GM12878 (cell line): ENCODE results near the gene GIPC3. TPM values are rescaled to one million over a fixed set of nuclear protein-coding genes. Genes with fewer than 3 reads are reported as not detected.

Experiments
- ATAC-seq: fragments of 200-7000 bp; cut with Tn5 transposase; 3 replicates; pipeline ENCODE4 v1.9.1; 2020; ENCODE audit warnings: mild to moderate bottlenecking, moderate library complexity
- BruUV-seq: library from RNA; stranded (reverse); fragments of 400-500 nt; replicated peaks from 2 replicates; lab custom pipeline; 2021; lab: Mats Ljungman, UMichigan
- CTCF ChIA-PET: fragments of 300-600 bp; sonication (Branson Sonifier 250); formaldehyde crosslinking; extraction: SDS; loops from one replicate; lab custom pipeline; 2021; ENCODE audit warnings: inconsistent platforms; lab: Yijun Ruan, JAX
- POLR2A ChIA-PET: fragments of 350-600 bp; formaldehyde crosslinking; extraction: SDS; loops from one replicate; lab custom pipeline; 2021; ENCODE audit warnings: inconsistent platforms; lab: Charles Lee
- RAD21 ChIA-PET: fragments of 300-600 bp; sonication (Branson Sonifier 250); formaldehyde crosslinking; loops from one replicate; lab custom pipeline; 2023; ENCODE audit warnings: antibody characterized with exemption; ENCODE audit not compliant: unreplicated experiment; lab: Charles Lee
- SMC1A ChIA-PET: fragments of 300-600 bp; sonication (Branson Sonifier 250); formaldehyde crosslinking; loops from one replicate; lab custom pipeline; 2023; ENCODE audit not compliant: unreplicated experiment, uncharacterized antibody; lab: Charles Lee
- DNase-seq: peaks from one replicate; pipeline ENCODE4 v3.0.0-alpha.2; 2011; ENCODE audit warnings: low read depth, low spot score
- FAIRE-seq: peaks from 3 replicates; lab custom pipeline; 2011; peaks lifted over from hg19 to GRCh38; lab: Jason Lieb, UNC
- H2AFZ ChIP-seq: 2 replicates; pipeline ENCODE4 v1.6.0; 2011; ENCODE audit warnings: low read depth, low read length, control low read depth; ENCODE audit not compliant: control insufficient read depth
- H3K27ac ChIP-seq: 2 replicates; pipeline ENCODE4 v1.5.1; 2011; ENCODE audit warnings: control low read depth; ENCODE audit not compliant: control insufficient read depth, insufficient read depth
- H3K27me3 ChIP-seq, 2 experiments: replicated peaks in 1 of 2; 2 replicates each; pipeline versions ENCODE4 v1.6.0 to v1.6.1; 2011; ENCODE audit warnings: low read length in 1 of 2; ENCODE audit not compliant: control insufficient read depth in 2 of 2, insufficient read depth in 2 of 2
- H3K36me3 ChIP-seq, 2 experiments: 2 replicates each; pipeline ENCODE4 v1.5.1; 2011; ENCODE audit warnings: low read length in 1 of 2; ENCODE audit not compliant: control insufficient read depth in 2 of 2, insufficient read depth in 2 of 2
- H3K4me1 ChIP-seq: 2 replicates; pipeline ENCODE4 v1.6.1; 2011; ENCODE audit warnings: mild to moderate bottlenecking, low read length, moderate library complexity, mixed read lengths; ENCODE audit not compliant: control insufficient read depth, insufficient read depth
- H3K4me2 ChIP-seq: 2 replicates; pipeline ENCODE4 v1.6.0; 2011; ENCODE audit warnings: control low read depth; ENCODE audit not compliant: control insufficient read depth, insufficient read depth
- H3K4me3 ChIP-seq: fragments of 200-600 bp; sonication (generic); 2 replicates; pipeline ENCODE4 v1.5.1; 2016
- H3K79me2 ChIP-seq: 2 replicates; pipeline ENCODE4 v1.6.0; 2011; ENCODE audit warnings: low read length; ENCODE audit not compliant: control insufficient read depth, insufficient read depth
- H3K9ac ChIP-seq: 2 replicates; pipeline ENCODE4 v1.8.0; 2011; ENCODE audit warnings: low read length, control low read depth, mixed read lengths; ENCODE audit not compliant: control insufficient read depth, insufficient read depth
- H3K9me3 ChIP-seq: replicated peaks from 3 replicates; pipeline ENCODE4 v1.5.1; 2011; ENCODE audit warnings: mild to moderate bottlenecking, low read length; ENCODE audit not compliant: control insufficient read depth, insufficient read depth
- H4K20me1 ChIP-seq: 2 replicates; pipeline ENCODE4 v1.6.0; 2011; ENCODE audit not compliant: control insufficient read depth, insufficient read depth
- BHLHE40 ChIP-seq, 2 experiments: fragments of 450-650 bp in 1 of 2; IDR thresholded peaks; 2 replicates each; pipeline ENCODE4 v1.6.1; 2011 to 2017; ENCODE audit warnings: low read depth in 2 of 2, borderline replicate concordance in 1 of 2, improper control_type of control experiment in 1 of 2, low read length in 1 of 2, mild to moderate bottlenecking in 1 of 2
- CTCF ChIP-seq, 3 experiments: IDR thresholded peaks in 2 of 3; conservative IDR thresholded peaks in 1 of 3; 2 replicates each; pipeline ENCODE4 v1.5.1; 2011; ENCODE audit warnings: low read depth in 3 of 3, low read length in 3 of 3, mild to moderate bottlenecking in 3 of 3, control low read depth in 2 of 3, moderate library complexity in 2 of 3, inconsistent platforms in 1 of 3, mixed read lengths in 1 of 3; ENCODE audit not compliant: control insufficient read depth in 2 of 3, insufficient read depth in 1 of 3; ENCODE audit errors: extremely low read depth in 1 of 3
- KLF5 ChIP-seq: fragments of 450-650 bp; IDR thresholded peaks from 2 replicates; pipeline ENCODE4 v1.6.1; 2014; ENCODE audit warnings: mild to moderate bottlenecking; ENCODE audit not compliant: partially characterized antibody
- RAD21 ChIP-seq: IDR thresholded peaks from 2 replicates; pipeline ENCODE4 v1.6.1; 2011; ENCODE audit warnings: mild to moderate bottlenecking, low read depth, low read length, moderate library complexity; ENCODE audit not compliant: insufficient read depth
- RFX5 ChIP-seq: IDR thresholded peaks from 2 replicates; pipeline ENCODE4 v1.6.1; 2011; ENCODE audit warnings: low read depth, low read length, improper control_type of control experiment
- WGBS: methylation state at CpG from one replicate; pipeline ENCODE4 v1.1.6; 2016; ENCODE audit warnings: low lambda C conversion rate; ENCODE audit not compliant: insufficient replicate concordance, insufficient coverage; ENCODE audit errors: missing lambda C conversion rate; 5-methylcytosine and 5-hydroxymethylcytosine counted together
- in situ Hi-C: fragments of 300-500 bp; cut with MboI; formaldehyde crosslinking; loops from 9 replicates; pipeline ENCODE4 v1.14.3; 2018; ENCODE audit warnings: mixed read lengths
- intact Hi-C: fragments of 100-400 bp; cut with micrococcal nuclease; formaldehyde crosslinking; loops from one replicate; pipeline ENCODE4 v1.14.2; 2022; ENCODE audit not compliant: unreplicated experiment
- polyA plus RNA-seq, 11 experiments: library from polyadenylated mRNA; depleted of rRNA in 4 of 11; unstranded in 6 of 11; stranded (reverse) in 5 of 11; fragments of >200 nt; fragmentation: Nextera tagmentation in 4 of 11; fragmentation: Illumina TruSeq in 1 of 11; extraction: Ambion mirVana in 4 of 11; extraction: Trizol in 1 of 11; gene quantifications; 1 replicate in 1 of 11; 2 replicates in 10 of 11; pipeline versions ENCODE4 v1.2.1 to v1.2.3, GENCODE V29; 2011 to 2016; ENCODE audit warnings: inconsistent platforms in 2 of 11, missing spikeins in 2 of 11, low read depth in 1 of 11
- total RNA-seq, 4 experiments: library from RNA; depleted of rRNA in 3 of 4; stranded (reverse); fragments of >200 nt in 3 of 4; fragmentation: Illumina TruSeq in 1 of 4; extraction: Trizol in 1 of 4; gene quantifications; 2 replicates each; pipeline versions ENCODE4 v1.2.1 to v1.2.3, GENCODE V29; 2013 to 2021
- TF ChIP-seq, protein P1 (sequence below): fragments of 450-650 bp; IDR thresholded peaks from 2 replicates; pipeline ENCODE4 v1.6.1; 2018; ENCODE audit warnings: mild to moderate bottlenecking, low read depth, moderate library complexity; ENCODE audit not compliant: partially characterized antibody
- TF ChIP-seq, protein P2 (sequence below): fragments of 450-650 bp; formaldehyde crosslinking; IDR thresholded peaks from 2 replicates; pipeline ENCODE4 v1.5.0; 2022; ENCODE audit warnings: mild to moderate bottlenecking, missing genetic modification characterization
- TF ChIP-seq, protein P3 (sequence below): fragments of 450-650 bp; IDR thresholded peaks from 2 replicates; pipeline ENCODE4 v1.6.1; 2014; ENCODE audit warnings: mild to moderate bottlenecking

GIPC3 gene
- total and polyA plus RNA-seq, 10 of the 15 experiments (the other 5 are each of a cell fraction or from before 2014, with no cell fraction given) = not detected

GRCh38 chr19:3563709-3564524, 21.4 kb upstream of the GIPC3 start (continued):
- TF ChIP-seq, protein P1, sequence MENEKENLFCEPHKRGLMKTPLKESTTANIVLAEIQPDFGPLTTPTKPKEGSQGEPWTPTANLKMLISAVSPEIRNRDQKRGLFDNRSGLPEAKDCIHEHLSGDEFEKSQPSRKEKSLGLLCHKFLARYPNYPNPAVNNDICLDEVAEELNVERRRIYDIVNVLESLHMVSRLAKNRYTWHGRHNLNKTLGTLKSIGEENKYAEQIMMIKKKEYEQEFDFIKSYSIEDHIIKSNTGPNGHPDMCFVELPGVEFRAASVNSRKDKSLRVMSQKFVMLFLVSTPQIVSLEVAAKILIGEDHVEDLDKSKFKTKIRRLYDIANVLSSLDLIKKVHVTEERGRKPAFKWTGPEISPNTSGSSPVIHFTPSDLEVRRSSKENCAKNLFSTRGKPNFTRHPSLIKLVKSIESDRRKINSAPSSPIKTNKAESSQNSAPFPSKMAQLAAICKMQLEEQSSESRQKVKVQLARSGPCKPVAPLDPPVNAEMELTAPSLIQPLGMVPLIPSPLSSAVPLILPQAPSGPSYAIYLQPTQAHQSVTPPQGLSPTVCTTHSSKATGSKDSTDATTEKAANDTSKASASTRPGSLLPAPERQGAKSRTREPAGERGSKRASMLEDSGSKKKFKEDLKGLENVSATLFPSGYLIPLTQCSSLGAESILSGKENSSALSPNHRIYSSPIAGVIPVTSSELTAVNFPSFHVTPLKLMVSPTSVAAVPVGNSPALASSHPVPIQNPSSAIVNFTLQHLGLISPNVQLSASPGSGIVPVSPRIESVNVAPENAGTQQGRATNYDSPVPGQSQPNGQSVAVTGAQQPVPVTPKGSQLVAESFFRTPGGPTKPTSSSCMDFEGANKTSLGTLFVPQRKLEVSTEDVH = no peak
- TF ChIP-seq RAD21 = no peak
- TF ChIP-seq RFX5 = no peak

GRCh38 chr19:3565139-3565538, 20.1 kb upstream of the GIPC3 start:
- intact Hi-C loops = no loop called here
- TF ChIP-seq, protein P2, sequence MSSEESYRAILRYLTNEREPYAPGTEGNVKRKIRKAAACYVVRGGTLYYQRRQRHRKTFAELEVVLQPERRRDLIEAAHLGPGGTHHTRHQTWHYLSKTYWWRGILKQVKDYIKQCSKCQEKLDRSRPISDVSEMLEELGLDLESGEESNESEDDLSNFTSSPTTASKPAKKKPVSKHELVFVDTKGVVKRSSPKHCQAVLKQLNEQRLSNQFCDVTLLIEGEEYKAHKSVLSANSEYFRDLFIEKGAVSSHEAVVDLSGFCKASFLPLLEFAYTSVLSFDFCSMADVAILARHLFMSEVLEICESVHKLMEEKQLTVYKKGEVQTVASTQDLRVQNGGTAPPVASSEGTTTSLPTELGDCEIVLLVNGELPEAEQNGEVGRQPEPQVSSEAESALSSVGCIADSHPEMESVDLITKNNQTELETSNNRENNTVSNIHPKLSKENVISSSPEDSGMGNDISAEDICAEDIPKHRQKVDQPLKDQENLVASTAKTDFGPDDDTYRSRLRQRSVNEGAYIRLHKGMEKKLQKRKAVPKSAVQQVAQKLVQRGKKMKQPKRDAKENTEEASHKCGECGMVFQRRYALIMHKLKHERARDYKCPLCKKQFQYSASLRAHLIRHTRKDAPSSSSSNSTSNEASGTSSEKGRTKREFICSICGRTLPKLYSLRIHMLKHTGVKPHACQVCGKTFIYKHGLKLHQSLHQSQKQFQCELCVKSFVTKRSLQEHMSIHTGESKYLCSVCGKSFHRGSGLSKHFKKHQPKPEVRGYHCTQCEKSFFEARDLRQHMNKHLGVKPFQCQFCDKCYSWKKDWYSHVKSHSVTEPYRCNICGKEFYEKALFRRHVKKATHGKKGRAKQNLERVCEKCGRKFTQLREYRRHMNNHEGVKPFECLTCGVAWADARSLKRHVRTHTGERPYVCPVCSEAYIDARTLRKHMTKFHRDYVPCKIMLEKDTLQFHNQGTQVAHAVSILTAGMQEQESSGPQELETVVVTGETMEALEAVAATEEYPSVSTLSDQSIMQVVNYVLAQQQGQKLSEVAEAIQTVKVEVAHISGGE (CRISPR knock-in tag) = no peak
- TF ChIP-seq BHLHE40 (IDR thresholded peaks at IDR 0.05; ENCODE audit: borderline replicate concordance in 1 of 2, low read depth in 2 of 2, low read length in 1 of 2) (no peak), KLF5 (no peak), CTCF (IDR thresholded peaks at IDR 0.05 in 2 of 3, conservative IDR thresholded peaks at IDR 0.05 in 1 of 3; ENCODE audit: control insufficient read depth in 2 of 3, extremely low read depth in 1 of 3, insufficient read depth in 1 of 3, low read depth in 3 of 3, low read length in 3 of 3) (no peak)
- TF ChIP-seq, protein P3, sequence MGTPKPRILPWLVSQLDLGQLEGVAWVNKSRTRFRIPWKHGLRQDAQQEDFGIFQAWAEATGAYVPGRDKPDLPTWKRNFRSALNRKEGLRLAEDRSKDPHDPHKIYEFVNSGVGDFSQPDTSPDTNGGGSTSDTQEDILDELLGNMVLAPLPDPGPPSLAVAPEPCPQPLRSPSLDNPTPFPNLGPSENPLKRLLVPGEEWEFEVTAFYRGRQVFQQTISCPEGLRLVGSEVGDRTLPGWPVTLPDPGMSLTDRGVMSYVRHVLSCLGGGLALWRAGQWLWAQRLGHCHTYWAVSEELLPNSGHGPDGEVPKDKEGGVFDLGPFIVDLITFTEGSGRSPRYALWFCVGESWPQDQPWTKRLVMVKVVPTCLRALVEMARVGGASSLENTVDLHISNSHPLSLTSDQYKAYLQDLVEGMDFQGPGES = no peak

More at GRCh38 chr19:3565139-3565538, 20.1 kb upstream of the GIPC3 start:
- H3K9me3 ChIP-seq = no peaks in the 10 kb centered on the region
- H3K4me2 ChIP-seq = no peak overlapping the region
- no peak overlapping the region for H3K4me3 ChIP-seq
- no TSS peak for BruUV-seq
- ChIA-PET RAD21 (no interaction called here), SMC1A (no interaction called here), POLR2A (interaction anchor here (0.6 to 0.7 kb wide), 2 partner anchors 26 to 187 kb away, joined by 5 to 6 read pairs; no protein-coding TSS in a partner anchor), CTCF (no interaction called here)
- no peaks in the 10 kb centered on the region; the same call in 1 of the 2 replicates for H3K4me1 ChIP-seq
- no peaks in the 10 kb centered on the region for H3K27me3 ChIP-seq
- DNase-seq = no peak
- H3K79me2 ChIP-seq = no peaks in the 10 kb centered on the region
- no peaks in the 10 kb centered on the region for H4K20me1 ChIP-seq
- 72% methylated on average over 19 of the region's 19 CpGs for WGBS
- no peak for FAIRE-seq
- no peak for ATAC-seq
- no peak overlapping the region for H2AFZ ChIP-seq
- in situ Hi-C loops = no loop called here
- H3K27ac ChIP-seq = no peak overlapping the region
- H3K36me3 ChIP-seq = no peaks in the 10 kb centered on the region
- H3K9ac ChIP-seq = no peak overlapping the region
